ENCODE measurements around the gene SDHAF2.

DNA sequence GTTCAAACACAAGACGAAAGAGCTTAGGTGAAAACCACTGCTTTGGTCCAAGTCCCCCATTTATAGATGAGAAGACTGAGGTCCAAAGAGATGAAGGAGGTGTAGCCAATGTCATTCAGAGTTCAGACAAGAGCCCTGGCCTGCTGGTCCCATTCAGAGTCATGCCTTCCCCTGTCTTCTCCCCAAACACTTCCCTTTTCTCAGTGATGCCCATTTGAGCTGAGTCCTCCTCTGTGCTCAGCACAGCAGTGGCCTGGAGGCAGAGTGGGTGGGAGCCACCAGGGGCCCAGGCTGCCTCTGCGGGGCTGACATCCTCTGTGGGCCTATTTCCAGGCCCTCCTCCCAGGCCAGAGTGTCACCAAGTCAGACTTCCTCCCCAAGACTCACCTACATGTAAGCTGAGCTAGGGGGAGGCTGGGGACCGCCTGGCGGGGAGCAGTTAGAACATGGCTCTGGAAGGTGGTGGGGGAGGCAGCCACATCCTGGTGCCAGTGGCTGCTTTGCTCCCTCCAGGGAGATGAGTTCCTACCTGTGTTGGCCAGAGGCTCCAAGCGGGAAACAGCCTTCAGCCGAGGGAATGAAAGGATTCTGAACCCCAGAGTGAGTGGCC, 56.2 kb downstream of the SDHAF2 start:
- TF ChIP-seq ZFX (CRISPR knock-in tag; IDR thresholded peaks at IDR 0.05): no peak
- TF ChIP-seq, protein P1, sequence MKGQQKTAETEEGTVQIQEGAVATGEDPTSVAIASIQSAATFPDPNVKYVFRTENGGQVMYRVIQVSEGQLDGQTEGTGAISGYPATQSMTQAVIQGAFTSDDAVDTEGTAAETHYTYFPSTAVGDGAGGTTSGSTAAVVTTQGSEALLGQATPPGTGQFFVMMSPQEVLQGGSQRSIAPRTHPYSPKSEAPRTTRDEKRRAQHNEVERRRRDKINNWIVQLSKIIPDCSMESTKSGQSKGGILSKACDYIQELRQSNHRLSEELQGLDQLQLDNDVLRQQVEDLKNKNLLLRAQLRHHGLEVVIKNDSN (CRISPR knock-in tag; IDR thresholded peaks at IDR 0.05): no peak
- TF ChIP-seq TOE1 (IDR thresholded peaks at IDR 0.05; ENCODE audit: borderline replicate concordance): no peak
- TF ChIP-seq TOE1 (CRISPR knock-in tag; IDR thresholded peaks at IDR 0.05; ENCODE audit: borderline replicate concordance, low read depth): no peak
